ENCODE data around the gene CAPN6.
A peak's percentile ranks its signal among the peaks of the same experiment; 100 is the strongest.

The CAPN6 gene, protein sequence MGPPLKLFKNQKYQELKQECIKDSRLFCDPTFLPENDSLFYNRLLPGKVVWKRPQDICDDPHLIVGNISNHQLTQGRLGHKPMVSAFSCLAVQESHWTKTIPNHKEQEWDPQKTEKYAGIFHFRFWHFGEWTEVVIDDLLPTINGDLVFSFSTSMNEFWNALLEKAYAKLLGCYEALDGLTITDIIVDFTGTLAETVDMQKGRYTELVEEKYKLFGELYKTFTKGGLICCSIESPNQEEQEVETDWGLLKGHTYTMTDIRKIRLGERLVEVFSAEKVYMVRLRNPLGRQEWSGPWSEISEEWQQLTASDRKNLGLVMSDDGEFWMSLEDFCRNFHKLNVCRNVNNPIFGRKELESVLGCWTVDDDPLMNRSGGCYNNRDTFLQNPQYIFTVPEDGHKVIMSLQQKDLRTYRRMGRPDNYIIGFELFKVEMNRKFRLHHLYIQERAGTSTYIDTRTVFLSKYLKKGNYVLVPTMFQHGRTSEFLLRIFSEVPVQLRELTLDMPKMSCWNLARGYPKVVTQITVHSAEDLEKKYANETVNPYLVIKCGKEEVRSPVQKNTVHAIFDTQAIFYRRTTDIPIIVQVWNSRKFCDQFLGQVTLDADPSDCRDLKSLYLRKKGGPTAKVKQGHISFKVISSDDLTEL

DNA sequence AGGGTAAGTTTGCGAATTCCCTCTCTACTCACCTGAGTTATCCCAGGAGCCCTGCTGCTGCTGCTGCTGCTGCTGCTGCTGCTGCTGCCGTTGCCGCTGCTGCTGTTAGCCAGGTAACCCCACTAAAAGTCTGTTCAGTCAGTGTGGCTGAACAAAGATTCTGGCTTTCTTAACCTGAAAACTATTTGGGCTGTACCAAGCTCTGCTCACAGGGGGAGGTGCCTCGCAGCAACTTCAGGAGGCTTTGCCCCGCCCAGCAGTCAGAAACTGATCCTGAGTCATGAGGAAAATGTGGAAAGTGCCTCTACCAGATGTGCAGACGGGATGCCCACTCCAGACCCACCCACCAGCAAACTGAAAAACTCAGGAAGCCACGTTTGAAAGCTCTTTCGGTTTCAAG lies at the start of gene CAPN6:
Gene CAPN6, minus strand, starts transcription at position 145 of the 400 bp plus-strand sequence. CDS start 6,547 bp downstream, outside the sequence.
- no peak for DNase-seq

DNA sequence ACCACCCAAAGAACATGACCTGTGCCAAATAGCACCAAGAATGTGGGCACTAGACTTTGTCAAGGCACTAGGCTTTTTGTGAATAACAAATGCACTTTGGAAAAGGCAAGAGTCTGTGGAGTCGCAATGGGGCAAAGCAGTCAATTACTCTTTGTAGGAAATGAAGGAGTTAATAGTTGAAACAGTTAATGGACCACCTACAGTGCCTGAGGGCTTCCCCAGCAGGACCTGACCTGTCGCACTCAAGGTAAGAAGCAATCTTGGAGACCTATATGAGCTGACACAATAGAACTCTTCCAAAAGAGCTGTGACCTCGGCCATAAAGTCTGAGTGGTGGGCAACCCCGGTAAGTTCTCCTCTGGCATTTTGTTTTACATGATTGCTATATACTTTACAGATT lies 49.2 kb upstream of the CAPN6 start:
- DNase-seq = no peak

DNA sequence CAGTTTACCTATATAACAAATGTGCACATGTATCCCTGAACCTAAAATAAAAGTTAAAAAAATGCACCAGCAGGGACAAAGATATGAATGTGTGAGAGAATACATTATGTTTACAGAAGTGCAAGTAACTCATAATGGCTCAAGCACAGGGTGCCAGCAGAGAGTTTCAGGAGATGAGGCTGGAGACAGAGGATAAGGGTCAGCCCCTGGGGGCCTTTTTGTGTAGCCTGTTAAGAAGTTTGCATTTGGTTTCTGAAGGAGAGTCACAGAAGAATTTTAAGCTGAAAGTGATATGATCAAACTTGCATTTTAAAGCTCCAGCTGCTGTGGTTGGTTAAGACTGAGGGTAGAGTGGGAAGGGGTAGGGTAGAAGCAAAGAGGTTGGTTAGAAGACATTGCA lies 48.6 kb upstream of the CAPN6 start:
- DNase-seq = no peak

DNA sequence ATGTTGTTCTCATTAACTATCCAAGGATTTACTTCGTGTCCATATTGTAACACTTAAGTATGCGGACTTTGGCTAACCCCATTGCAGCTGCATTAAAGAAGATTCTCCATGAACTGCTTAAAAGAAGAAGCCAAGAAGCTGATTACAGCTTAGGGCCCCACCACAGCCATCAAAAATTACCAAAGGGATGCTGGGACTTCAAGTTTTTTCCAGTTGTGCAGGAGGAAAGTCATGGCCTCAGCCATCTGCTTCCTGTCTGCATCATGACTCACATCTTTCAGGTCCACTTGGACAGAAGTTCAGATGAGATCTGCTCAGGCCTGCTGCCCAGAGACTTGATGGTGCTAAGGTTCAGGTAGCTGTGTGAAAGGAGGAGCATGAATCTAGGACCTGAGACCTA lies 38.8 kb upstream of the CAPN6 start:
- DNase-seq = no peak

DNA sequence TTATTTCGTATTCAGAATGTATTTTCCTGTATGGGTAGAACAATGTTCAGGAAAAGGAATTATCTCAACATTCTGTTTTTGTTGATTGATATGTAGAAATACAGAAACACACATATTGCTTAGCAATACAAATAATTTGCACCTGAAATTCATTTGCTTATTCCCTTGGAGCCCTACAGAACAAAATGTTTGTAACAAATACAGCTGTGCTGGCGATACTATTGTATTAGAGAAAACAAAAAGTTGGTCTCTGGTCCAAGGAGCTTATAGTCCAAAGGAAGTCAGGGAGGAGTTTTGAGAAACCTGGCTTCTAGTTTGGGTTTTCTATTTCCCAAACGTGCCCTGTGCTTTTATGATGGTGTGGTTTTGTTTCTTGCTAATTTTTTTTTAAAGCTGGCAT lies 37.8 kb upstream of the CAPN6 start:
- DNase-seq = no peak

DNA sequence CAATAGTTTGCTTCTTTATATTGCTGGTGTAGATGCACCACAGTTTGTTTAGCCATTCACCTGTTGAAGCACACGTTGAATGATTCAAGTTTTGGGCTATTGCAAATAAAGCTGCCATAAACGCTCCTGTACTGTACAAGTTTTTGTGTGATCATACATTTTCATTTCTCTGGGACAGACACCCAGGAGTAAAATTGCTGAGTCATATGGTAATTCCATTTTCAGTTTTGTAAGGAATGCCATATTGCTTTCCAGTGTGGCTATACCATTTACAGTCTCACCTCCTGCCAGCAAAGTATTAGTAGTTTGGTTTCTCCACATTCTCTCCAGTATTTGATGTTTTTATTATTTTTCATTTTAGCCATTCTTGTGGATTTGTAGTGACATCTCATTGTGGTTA lies 32.0 kb upstream of the CAPN6 start:
- DNase-seq = no peak

DNA sequence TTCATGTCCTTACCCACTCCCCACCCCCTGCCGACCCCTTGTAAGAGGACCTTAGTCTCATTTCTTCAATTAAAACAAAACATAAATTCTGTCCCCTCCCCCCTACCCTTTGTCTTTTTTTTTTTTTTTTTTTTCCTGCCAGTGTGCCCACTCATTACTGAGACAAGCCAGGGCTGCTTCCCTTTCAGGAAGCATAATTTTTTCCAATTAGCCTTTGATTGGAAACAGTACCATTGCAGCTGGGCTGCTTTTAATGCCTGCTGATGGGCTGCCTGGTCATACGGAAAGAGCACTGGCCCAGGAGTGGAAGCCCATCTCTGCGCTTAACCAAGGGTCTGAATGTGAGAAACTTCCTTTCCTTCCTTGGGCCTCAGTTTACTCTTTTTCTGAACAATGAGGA lies 18.6 kb upstream of the CAPN6 start:
- DNase-seq = no peak

DNA sequence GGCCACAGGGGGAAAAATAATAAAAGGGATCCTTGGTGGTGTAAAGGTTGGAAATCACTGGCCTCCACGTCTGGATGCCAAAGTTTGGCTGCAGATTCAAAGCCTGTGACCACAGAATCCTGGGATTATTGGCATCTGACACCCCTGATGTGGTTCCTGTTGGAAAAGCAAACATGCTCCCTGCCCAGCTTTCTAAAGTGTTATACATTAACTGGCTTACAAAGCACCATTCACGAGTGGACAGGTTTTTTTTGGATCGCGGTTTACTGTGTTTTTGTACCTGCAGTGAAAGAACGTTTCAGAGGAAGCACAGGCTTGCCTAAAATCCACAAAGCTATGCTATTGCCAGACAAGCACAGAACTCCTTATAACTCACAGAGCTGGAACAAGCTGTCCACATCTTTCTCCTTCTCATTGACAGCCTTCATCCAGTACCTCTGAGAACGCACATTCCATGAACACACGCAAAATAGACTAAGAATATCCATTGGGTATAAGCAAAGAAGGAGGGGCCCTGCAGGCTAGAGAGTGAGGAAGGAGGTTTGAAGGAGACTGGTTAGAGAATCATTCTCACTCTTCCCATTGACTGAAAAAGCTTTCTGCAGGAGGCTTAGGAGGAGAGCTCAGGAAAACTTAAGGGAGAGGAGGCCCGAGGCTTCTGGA lies 14.5 kb upstream of the CAPN6 start:
- DNase-seq = no peak

DNA sequence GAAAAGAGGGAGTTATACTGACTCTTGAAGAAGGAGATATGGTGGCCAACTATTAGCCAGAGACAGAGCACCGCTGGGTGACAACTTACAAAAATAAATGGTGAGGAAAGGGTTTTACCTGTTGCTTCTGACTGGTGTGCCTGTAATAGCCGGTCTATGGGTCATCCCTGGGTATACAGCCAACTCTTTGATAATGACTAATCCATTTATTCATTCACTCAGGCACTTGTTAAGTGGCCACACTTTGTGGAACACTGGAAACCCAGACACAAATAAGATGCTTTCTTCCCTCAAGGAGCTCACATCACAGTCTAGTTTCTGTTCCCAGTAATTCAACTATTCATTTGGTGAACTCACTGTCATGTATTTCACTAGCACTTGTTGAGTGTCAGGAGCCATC lies 13.2 kb upstream of the CAPN6 start:
- DNase-seq = no peak

DNA sequence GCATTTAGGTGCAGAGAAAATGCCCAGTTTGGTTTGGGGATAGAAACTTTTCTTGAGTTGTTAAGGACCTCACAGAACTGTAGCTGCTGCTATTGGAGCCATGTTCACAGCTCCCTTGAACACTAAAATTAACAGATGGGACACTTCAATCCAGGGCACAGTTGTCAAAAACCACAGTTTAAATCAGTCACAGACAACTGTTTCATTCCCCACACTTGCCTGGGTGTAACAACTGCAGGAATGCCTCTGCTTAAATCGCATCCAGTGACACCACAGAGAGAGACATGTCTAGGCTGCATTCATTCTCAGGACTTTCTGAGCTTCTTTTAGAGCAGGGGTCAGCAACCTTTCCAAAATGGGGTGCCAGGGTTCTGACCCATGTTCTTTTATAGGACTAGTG lies 12.7 kb upstream of the CAPN6 start:
- DNase-seq = no peak

DNA sequence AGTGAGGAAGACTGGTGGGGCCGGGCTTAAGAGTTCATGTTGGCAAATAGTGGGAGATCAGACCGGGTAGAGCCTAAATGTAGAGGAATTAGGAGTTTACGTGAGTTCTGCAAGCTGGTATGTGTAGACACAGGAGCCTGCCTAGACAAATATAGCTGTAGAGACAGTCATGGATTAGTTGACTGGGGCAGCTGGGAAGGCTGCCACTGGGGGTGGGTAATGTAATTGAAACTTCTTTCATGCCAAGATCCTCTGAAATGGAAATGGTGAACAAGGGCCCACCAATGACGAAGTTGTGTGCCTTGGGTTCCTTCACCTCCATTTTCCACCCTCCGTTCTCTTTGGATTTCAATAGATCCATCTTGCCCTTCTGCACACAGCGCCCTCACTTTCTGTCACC lies 11.9 kb upstream of the CAPN6 start:
- no peak for DNase-seq

DNA sequence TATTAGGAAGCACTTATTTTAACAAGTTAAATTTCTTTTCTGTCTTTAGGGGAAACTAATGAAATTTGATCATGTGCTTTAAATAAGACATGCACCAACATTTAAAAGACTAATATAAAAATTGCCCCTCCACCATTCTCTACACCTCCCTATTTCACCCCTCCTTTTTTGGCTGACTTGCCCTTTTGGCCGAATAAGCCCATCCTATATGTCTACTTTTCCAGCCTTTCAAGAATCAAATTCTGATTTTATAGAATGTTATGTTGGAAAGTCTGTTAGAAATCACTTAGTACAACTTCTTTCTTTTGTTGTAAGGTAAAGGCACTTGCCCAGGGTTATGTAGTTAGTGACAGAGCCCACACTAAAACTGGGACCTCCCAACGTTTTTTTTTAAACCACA lies 1.8 kb downstream of the CAPN6 start:
- no peak for DNase-seq

DNA sequence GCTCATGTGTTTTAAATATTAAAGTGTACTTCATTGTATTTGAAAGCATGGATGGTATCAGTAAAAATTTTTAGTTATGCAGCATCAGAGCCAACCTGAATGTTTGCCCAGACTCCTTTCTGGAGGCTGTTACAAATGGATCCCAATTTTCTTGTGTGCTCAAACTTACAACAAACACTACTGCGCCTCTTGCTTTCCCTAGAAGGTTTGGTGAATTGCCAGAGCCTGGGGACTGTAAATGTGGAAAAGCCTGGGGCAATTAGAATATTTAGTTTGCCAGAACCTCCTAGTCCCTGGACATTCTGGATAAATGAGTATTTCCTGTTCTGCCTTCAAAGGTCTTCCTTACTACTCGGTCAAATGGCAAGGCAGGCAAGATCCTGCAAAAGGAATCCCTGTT lies 4.8 kb downstream of the CAPN6 start:
- DNase-seq = no peak

DNA sequence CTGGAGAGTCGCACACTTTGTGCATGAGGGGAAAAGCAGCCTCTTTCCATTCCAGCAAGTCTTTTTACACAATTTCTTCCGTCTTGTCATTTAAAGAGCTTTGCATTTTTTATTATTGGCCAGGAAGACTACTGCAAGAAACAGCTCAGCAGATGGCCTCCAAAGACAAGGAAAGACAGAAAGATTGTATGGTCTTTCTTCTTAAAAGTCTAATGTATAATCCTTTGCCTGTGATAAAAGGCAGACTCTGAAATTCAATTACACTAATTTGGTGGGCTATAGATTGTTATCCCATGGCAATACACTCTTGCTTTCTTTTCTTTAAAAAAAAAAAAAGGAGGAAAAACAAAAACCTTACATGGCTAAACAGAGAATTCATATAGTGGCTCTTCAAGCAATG lies 5.9 kb downstream of the CAPN6 start:
- DNase-seq = no peak

DNA sequence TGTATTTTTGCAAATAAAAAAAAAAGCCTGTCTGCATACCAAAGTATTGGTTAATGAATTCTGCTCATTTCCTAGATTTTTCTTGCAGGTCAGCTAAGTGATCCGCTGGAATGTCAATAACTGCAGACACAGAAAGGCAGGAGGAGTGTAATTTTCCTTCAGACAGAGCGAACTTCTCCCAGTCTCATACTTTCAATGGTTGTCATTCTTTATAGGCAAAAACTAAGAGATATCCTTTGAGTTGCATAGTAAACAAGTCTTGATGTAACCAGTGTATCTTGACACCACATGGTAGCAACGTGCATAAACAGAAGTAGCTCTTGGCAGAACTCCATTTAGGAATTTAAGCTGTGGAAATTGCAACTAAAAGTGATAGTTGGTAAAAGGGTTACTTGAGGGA lies 8.2 kb downstream of the CAPN6 start:
- no peak for DNase-seq

DNA sequence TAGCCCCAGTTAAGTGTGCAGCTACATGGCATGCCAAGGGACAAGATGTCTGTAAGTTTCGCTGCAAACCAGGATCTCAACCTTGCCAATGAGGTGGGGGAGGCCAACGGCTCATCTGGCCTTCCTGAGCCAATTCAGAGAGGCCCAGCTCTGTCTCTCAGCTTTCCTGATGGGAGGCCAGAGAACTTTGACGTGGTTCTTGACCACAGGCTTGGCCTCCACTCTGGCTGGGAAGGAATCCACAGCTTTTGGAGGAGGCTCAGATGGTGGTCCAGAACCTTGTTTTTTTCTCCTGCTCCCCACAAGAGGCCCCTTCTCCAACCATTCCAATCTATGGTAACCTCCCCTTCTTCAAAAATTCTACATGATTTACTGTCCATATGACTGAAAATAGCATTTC lies 9.8 kb downstream of the CAPN6 start:
- DNase-seq = no peak

DNA sequence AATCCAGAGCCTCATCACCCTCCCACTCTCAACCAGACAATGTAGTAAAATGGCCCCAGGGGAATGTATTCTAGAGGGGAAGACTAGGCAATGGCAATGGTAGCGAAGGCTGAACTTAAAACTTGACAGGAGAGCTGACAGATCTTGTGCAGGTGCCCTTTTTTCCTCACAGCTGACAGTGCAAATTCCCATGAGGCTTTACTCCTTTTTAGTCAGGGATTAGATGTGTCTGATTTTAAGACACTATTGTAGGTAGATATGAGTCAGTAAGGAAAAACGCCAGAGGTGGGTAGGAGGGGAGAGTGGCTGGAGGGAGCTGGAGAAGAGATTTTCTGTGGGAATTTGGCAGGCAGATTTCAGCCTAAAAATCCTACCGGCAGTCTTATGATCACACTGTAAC lies 10.7 kb downstream of the CAPN6 start:
- DNase-seq = no peak

DNA sequence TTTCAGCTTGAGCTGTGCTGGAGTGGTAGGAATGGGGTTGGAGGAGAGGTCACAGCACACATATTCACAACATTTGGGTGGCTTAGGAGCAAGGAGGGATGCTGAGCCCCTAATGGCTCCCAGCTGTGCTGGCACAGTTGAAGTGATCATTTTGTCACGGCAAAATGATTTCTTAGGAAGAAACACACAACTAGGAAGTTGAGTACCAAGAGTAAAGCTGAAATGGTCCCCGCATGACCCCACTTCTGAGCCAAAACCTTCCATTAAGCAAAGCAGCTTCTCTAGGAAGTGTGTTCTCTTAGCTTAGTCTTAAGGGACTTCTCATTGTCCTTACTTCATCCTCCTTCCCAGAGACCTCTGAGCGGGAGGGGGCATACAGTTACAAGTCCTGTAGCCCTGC lies 12.6 kb downstream of the CAPN6 start:
- no peak for DNase-seq

DNA sequence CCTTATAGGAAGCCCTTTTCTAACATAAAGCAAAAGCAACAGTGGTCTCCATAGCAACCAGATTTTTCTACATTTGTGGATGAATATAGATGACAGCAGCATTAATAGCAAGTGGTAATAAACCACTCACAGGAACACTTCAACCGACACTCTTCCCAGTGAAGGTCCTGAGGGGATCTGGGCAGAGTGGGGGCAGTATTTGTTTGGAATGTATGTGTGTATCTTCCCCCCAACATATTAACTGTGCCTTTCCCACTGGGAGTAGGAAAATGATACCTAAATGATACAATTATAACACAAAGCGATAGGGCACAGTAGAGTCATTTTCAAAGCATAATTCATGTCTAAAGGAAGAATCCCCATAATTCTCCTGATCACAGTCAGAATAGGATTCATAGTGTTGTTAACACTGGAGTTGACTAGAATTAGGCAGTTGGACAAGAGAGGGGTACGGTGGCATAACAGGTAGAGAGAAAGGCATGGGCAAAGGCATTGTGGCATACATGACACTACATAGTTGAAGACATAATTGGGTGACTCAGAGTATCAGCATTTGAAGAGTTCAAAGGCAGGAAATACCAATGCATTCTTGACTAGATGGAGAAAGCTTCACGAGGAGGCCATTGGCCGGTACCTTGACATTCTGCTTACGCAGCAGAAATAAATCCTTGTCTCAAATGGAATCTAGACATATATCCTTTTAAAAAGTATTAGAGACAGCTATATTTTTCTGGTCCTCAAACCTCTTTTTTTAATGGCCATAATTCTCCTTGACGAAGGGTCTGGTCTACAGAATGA lies 15.2 kb downstream of the CAPN6 start:
- DNase-seq = no peak

DNA sequence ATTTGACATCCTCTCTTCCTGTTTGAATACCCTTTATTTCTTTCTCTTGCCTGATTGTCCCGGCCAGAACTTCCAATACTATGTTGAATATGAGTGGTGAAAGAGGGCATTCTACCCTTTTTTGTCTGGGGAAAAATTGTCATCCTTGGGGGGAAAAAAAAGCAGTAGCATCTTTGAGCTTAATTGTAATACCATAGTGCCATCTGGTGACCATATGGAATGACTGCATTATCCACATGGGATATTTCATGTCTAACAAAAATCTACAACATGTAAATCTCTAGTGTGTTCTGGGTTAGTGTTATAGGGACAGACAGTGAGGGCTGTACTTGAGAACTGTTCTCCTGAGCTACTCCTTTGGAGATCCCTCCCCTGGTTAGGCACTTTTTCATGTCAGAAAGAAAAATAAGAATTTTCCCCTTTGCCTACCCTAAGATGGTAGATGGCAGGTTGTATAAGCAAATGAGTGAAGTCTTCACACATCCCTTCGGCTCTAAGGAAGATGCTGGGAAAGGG lies 26.0 kb downstream of the CAPN6 start:
- peak; percentile 18 for DNase-seq

DNA sequence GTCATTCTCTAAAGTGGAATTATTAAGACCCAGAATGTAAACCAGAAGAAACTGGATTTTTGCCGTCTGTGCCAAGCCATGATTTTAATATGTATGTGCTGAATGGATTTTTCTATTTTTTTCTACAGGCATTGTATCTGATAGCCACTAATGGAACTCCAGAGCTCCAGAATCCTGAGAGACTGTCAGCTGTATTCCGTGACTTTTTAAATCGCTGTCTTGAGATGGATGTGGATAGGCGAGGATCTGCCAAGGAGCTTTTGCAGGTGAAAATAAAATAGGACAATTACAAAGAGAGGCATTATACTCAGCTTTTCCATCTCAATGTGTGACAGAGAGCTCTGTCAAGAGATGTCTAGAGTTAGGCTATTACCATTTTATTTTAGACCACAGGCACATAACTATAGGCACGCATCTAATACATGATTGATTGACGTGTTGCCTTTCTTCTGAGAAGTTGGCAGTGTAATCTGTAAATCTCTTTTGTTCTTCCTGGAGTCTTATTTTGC lies 53.9 kb downstream of the CAPN6 start:
- DNase-seq = no peak

DNA sequence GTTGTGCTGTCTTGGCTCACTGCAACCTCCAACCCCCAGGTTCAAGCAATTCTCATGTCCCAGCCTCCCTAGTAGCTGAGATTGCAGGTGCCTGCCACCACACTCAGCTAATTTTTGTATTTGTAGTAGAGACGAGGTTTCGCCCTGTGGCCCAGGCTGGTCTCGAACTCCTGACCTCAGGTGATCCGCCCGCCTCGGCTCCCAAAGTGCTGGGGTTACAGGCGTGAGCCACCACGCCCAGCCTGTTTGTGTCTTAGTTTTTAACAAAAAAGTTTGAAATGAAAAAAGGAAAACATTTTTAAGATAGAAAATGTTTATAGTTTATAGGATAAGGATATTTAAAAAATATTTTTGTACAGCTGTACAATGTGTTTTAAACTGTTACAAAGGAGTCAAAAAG lies 62.4 kb downstream of the CAPN6 start:
- no peak for DNase-seq

DNA sequence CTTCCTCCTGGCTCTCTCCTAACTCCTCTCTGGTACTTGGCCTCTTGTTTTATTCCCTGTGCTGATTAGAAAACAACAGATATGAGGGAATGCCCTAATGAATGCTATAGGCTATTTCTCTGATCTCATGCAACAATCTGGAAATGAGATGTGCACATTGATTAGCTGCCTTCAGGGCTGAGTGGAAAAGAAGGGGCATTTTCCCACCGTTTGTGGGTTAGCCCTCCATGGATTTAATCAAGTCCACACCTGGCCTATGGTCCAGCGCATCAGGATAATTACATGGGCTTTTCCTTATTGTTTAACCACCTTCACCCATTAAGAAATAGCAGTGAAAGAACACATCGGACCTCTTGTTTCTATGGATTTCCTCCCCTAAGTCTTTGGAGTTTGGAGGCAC lies 70.0 kb downstream of the CAPN6 start:
- DNase-seq = no peak
